Middle frontal gyrus (tissue), 1 donor: ENCODE data around the gene APLN.

Source experiments
- DNase-seq: peaks from one replicate; pipeline ENCODE4 v3.0.0-alpha.2; 2015; ENCODE audit warnings: low spot score; ENCODE audit errors: extremely low spot score

APLN gene

DNA sequence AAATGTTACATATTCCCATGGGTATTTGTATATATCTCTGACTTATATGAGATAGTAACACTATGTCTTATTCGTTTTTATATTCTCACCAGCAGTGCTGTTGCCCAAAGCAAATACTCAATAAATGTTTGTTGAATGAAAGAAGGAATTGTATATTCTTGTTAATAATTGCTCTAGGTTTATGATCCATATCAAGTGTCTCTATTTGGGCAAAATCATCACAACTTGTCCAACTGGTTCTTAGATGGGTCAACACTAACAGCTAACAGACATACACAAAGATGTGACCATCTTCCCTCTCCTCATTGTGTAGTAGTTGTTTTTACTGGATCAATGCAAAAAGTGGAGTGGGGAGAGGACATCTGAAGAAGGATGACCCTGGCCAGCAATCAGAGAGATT lies 6.6 kb upstream of the APLN start:
- no peak for DNase-seq

DNA sequence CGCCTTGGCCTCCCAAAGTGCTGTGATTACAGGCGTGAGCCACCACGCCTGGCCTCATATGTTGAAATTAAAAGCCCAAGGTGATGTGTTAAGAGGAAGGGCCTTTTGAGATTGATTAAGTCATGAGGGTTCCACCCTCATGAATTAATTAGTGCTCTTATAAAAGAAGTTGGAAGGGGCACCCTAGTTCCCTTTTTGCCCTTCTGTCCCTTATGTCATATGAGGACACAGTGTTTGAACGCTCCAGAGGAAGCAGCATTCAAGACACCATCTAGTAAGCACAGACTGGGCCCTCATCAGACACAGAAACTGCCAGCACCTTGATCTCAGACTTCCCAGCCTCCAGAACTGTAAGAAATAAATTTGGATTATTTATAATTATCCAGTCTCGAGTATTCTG lies 5.1 kb upstream of the APLN start:
- no peak for DNase-seq

DNA sequence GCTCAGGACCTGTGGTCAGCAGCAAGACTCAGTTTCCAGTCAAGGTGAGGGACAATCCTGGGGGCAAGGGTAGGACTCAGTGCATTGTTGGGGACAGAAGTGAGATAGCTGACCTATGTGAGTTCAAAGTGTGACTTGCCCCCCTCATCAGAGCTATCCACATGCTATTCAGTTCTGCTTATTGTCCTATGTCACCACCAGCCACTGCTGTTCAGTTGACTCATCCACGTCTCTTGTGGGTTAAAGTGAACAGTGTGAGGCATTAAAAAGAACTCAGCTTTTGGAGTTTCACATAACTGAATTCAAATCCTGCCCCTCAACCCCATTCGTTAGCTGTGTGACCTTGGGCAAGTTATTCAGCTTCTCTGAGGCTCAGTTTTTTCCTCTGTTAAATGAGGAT lies 4.4 kb upstream of the APLN start:
- DNase-seq, result no peak

DNA sequence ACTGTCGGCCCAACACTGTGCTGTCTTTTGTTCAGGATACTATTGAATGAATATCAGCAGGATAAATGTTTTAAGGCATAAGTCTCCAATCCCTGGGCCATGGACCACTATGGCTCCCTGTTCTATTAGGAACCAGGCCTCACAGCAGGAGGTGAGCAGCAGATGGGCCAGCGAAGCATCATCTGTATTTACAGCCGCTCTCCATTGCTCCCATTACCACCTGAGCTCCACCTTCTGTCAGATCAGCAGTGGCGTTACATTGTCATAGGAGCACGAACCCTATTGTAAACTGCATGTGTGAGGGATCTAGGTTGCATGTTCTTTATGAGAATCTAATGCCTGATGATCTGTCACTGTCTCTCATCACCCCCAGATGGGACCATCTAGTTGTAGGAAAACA lies 3.7 kb upstream of the APLN start:
- no peak for DNase-seq

DNA sequence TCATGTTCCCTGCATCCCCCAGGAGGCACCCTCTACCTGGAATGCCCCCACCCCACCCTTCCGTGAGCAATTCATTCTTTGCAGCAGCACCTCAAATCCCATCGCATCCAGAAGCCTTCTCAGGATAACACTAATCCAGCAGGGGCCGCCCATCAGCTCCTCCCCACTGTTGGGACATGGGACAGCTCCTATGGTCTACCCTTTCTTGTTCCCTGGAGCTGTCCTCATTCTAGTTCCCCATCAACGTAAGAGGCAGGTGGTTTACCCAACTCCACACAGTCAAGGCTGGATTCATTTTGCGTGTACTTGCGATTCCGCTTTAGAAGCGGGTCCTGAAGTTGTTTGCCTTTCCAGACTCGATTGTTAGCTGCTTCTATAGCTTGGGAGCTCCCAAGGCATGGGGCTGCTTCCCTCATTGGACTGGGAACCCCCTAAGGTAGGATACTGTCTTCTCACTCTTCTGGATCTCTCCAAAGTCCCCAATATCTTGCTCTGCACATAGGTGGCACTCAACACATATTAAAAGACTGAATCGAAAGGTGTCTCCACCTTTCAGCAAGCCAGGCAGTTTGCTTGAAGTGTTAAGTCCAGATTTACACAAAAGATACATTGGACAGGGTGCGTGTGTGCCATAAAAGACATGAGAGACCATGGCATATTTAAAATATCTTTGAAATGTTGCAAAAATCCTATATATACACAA lies 942 bp upstream of the APLN start:
- DNase-seq, result no peak

GRCh38 chrX:129653971-129654651 lies 645 bp downstream of the APLN start:
- DNase-seq, result no peak

- no peak for DNase-seq
Measured at GRCh38 chrX:129653181-129653970, 1.4 kb downstream of the APLN start.

- no peak for DNase-seq
Measured at GRCh38 chrX:129652565-129653169, 2.1 kb downstream of the APLN start.

DNA sequence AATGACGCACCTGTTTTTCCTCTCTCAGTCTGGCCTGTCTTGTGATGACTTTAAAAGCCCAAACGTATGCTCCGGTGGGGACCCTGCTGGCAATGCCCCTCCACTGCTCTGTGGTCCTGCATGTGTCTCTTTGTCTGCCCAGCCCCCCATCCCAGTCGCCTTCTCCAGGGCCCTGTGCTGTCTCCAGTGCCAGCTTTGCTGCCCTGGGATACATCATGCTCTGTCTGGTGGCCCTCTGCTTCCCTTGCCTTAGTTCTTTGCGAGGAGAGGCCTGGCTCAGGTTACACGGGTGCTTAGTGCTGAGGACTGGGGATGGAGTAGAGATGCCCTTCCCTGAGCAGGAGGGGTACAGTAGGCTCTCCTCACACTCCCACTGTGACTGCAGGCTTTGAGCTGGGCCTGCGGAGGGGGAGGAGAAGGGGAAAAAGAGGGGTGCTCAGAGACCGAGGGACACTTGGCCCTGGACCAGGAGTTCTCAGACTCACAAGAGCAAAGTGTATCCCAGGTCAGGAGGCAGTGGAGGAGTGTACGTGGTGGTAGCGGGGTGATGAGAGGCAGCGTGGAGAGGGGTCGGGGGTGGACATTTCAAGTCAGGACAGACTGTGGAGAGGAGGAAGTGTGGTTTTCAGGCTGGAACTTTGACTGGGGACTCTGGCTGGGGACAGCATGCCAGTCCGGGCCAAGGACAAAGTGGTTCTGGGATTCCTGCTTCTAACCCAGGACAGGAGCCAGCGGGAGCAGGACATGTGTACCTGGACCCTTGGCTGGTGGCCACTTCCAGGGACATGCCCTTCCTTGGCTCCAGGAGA lies 2.8 kb downstream of the APLN start:
- no peak for DNase-seq

GRCh38 chrX:129650821-129651510 lies 3.8 kb downstream of the APLN start:
- no peak for DNase-seq

- DNase-seq, result no peak
Measured at GRCh38 chrX:129650183-129650689, 4.5 kb downstream of the APLN start.

GRCh38 chrX:129649268-129650182 lies 5.2 kb downstream of the APLN start:
- no peak for DNase-seq

- DNase-seq, result no peak
Measured at GRCh38 chrX:129648514-129649267, 6.1 kb downstream of the APLN start.

GRCh38 chrX:129647418-129648410 lies 7.0 kb downstream of the APLN start:
- DNase-seq, result no peak

DNA sequence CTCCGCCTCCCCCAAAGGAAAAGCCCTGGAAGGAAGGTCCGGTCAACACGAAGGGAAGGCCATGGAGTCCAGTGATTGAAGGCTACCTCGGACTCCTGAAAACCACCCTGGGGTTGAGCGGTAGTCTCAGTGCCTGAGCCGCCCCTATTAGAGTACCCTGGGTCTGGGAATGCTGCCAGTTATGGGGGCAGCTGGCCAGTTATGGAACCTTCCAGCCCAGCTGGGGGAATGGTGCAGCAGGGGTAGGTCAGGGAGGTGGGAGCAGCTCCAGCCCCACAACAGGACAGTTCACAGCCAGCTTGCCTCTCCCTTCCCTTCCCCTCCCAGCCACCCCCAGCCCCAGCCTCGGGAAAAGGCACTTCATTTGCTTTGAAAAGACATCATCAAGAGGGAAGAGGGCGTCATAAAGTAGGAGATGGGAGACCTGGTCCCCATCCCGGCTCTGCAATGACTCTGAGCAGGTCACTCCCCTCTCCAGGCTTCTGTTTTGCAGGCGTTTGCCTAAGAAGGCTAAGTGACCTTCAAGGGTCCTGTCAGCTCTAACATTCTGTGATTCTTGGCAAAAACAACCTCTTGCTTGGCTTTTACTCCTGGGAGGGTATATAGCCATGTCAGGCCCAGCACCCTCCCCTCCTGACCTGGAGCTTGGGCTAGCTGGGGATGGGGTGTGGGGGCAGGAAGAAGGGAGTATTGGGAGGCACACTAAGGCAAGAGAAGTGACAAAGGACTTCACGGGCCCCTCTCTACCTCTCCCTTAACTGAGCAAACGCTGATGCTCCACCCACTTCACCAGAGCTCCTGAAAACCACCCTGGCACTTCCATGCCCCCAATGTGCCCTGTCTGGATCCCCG lies 8.0 kb downstream of the APLN start:
- no peak for DNase-seq

GRCh38 chrX:129642641-129643040 lies 12.1 kb downstream of the APLN start:
- no peak for DNase-seq
